OCI-LY3 (cell line): ENCODE measurements around the gene FRMD4B.

Source experiments
- CTCF ChIP-seq: fragments of 200-600, 300-600 bp; sonication (generic); IDR thresholded peaks from 2 replicates; pipeline ENCODE4 v1.5.1; 2014; ENCODE audit warnings: antibody characterized with exemption, low read length, low read depth
- EZH2phosphoT487 ChIP-seq: fragments of 200-600 bp; shearing (Covaris generic); IDR thresholded peaks from 2 replicates; pipeline ENCODE4 v1.6.1; 2018; ENCODE audit warnings: antibody characterized with exemption, mixed run types, low read depth

GRCh38 chr3:69254351-69254750, 131.5 kb downstream of the FRMD4B start:
- TF ChIP-seq CTCF (no peak), EZH2phosphoT487 (no peak)
